ENCODE results near the gene WAPL.

The WAPL gene

DNA sequence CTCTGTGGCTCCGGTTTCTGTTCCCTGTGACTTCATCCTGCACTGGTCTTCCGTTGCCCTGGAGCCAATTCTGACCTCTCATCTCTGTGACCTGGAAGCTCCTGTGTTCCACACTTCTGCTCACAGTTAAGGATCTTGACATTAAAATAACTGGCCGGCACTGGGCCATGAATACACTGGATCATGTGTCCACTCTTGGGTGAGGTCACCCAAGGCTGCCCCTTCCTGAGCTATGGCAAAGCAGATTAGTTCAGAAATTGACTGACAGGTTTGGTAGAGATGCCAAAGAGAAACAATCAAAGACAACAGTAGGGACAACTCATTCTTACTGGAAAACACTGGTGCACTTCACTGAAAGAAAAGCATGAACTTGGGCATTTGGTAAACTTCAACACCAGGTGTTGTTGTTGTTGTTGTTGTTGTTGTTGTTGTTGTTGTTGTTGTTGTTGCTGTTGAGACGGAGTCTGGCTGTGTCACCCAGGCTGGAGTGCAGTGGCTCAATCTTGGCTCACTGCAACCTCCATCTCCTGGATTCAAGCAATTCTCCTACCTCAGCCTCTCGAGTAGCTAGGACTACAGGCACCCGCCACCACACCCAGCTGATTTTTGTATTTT is 118.3 kb downstream of the WAPL start:
- H3K36me3 ChIP-seq (replicated peaks; ENCODE audit: insufficient read depth, low read length) = no peaks in the 10 kb centered on the region
- no peaks in the 10 kb centered on the region for H4K20me1 ChIP-seq (ENCODE audit: insufficient read depth, low read length)
- TF ChIP-seq, protein P1, sequence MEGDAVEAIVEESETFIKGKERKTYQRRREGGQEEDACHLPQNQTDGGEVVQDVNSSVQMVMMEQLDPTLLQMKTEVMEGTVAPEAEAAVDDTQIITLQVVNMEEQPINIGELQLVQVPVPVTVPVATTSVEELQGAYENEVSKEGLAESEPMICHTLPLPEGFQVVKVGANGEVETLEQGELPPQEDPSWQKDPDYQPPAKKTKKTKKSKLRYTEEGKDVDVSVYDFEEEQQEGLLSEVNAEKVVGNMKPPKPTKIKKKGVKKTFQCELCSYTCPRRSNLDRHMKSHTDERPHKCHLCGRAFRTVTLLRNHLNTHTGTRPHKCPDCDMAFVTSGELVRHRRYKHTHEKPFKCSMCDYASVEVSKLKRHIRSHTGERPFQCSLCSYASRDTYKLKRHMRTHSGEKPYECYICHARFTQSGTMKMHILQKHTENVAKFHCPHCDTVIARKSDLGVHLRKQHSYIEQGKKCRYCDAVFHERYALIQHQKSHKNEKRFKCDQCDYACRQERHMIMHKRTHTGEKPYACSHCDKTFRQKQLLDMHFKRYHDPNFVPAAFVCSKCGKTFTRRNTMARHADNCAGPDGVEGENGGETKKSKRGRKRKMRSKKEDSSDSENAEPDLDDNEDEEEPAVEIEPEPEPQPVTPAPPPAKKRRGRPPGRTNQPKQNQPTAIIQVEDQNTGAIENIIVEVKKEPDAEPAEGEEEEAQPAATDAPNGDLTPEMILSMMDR (IDR thresholded peaks at IDR 0.05; ENCODE audit: low read length) = no peak
- TF ChIP-seq EZH2 (optimal IDR thresholded peaks at IDR 0.05; ENCODE audit: low read depth, low read length) (no peak), EZH2phosphoT487 (IDR thresholded peaks at IDR 0.05; ENCODE audit: low read length) (no peak)
- no peaks in the 10 kb centered on the region for H3K27me3 ChIP-seq (replicated peaks; ENCODE audit: insufficient read depth, low read length)
- no peak overlapping the region for H3K4me3 ChIP-seq (ENCODE audit: low read length)
- peaks cover 4% of the 10 kb centered on the region; the same call in 1 of the 2 replicates for H3K4me1 ChIP-seq (ENCODE audit: low read length)
- no peak overlapping the region for H3K27ac ChIP-seq (ENCODE audit: low read length)
- H3K79me2 ChIP-seq (ENCODE audit: low read length) = no peaks in the 10 kb centered on the region
- H3K9me2 ChIP-seq (replicated peaks; ENCODE audit: insufficient read depth, low read length) = no peaks in the 10 kb centered on the region
- H3K9me3 ChIP-seq (replicated peaks; ENCODE audit: insufficient read depth, low read length) = no peaks in the 10 kb centered on the region
- peaks cover 9% of the 10 kb centered on the region; the same call in 1 of the 2 replicates for H3F3A ChIP-seq (ENCODE audit: insufficient read depth, low read length)
- no peak overlapping the region for H2AFZ ChIP-seq (ENCODE audit: low read length)
- no peak overlapping the region for H3K9ac ChIP-seq (ENCODE audit: low read length)
- no peak for DNase-seq
- H3K4me2 ChIP-seq (ENCODE audit: low read depth, low read length) = no peak overlapping the region

DNA sequence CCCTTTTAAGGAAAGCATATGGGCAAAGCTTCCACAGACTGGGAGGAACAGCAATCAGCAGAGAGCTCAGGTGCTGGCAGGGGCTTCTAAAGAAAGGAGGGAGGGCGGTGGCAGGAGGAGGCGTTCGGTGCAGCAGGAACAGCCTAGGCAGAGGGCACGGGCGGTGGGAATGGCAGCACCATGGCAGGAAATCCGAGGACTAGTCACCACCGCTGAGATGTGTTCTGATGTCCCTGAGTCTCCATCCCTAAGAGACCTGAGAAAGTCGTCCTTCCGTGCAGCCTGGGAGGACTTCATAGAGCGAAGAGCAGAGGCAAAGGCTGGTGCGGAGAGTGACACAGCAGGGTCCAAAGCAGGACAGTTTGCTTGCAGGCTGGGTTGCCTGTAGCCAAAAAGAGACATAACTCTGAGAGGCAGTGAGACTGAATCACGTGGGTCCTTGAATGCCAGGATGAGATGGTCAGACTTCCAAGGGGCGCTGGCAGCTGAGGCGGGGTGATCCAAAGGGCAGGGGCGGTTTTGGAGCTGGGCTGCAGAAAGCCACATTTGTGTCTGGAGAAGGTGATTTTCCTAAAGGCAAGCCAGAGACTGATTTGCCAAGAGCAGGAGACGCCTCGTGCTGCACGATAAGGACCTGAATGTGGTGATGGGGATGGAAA is 119.2 kb downstream of the WAPL start:
- peaks cover 9% of the 10 kb centered on the region; the same call in 1 of the 2 replicates for H3F3A ChIP-seq (ENCODE audit: insufficient read depth, low read length)
- no peaks in the 10 kb centered on the region for H3K36me3 ChIP-seq (replicated peaks; ENCODE audit: insufficient read depth, low read length)
- H3K27me3 ChIP-seq (replicated peaks; ENCODE audit: insufficient read depth, low read length) = no peaks in the 10 kb centered on the region
- no peak overlapping the region for H3K4me3 ChIP-seq (ENCODE audit: low read length)
- H4K20me1 ChIP-seq (ENCODE audit: insufficient read depth, low read length) = no peaks in the 10 kb centered on the region
- TF ChIP-seq, protein P1 (IDR thresholded peaks at IDR 0.05; ENCODE audit: low read length) = no peak
- no peak for TF ChIP-seq EZH2 (optimal IDR thresholded peaks at IDR 0.05; ENCODE audit: low read depth, low read length)
- no peak for TF ChIP-seq EZH2phosphoT487 (IDR thresholded peaks at IDR 0.05; ENCODE audit: low read length)
- H3K4me1 ChIP-seq (ENCODE audit: low read length) = peaks cover 4% of the 10 kb centered on the region; the same call in 1 of the 2 replicates
- no peaks in the 10 kb centered on the region for H3K9me3 ChIP-seq (replicated peaks; ENCODE audit: insufficient read depth, low read length)
- no peak overlapping the region for H3K27ac ChIP-seq (ENCODE audit: low read length)
- H3K79me2 ChIP-seq (ENCODE audit: low read length) = no peaks in the 10 kb centered on the region
- no peaks in the 10 kb centered on the region for H3K9me2 ChIP-seq (replicated peaks; ENCODE audit: insufficient read depth, low read length)
- H3K4me2 ChIP-seq (ENCODE audit: low read depth, low read length) = no peak overlapping the region
- H3K9ac ChIP-seq (ENCODE audit: low read length) = no peak overlapping the region
- DNase-seq = no peak
- H2AFZ ChIP-seq (ENCODE audit: low read length) = no peak overlapping the region

DNA sequence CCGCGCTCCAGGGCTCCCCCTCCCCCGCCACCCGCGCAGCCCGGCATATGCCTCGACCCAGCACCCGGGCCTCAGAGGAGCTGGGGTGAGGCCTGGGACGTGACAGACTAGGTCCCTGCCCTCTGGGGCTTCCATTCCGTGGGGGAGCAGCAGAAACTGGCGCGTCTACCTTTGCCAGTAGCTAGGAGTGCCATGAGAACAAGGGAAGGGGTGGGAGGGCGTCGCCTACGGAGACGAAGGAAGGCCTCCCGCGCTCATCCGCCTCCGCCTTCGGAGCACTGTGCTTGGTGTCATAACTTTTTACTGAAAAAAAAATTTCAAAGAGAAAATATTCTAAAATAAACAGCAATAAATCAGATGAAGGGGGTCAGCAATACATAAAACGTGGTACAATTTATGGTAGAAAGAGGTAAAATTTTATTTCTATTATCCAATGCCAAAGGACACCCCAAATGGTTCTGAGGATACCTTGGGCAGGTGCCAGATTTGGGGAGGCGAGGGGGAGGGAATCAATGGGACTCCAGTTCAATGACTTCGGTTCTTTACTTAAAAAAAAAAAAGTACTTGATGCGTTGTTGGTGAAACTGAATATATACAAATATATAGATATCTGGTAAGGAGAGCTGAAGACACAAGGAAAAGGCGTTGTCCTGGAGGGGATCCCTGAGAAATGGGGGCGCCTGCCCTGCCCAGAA is 119.9 kb downstream of the WAPL start:
- peak overlapping the region; percentile 99 for H3K4me2 ChIP-seq (ENCODE audit: low read depth, low read length)
- peak overlapping the region; percentile 92 for H3K9ac ChIP-seq (ENCODE audit: low read length)
- H3K36me3 ChIP-seq (replicated peaks; ENCODE audit: insufficient read depth, low read length) = no peaks in the 10 kb centered on the region
- no peaks in the 10 kb centered on the region for H3K9me2 ChIP-seq (replicated peaks; ENCODE audit: insufficient read depth, low read length)
- no peaks in the 10 kb centered on the region for H3K79me2 ChIP-seq (ENCODE audit: low read length)
- peaks cover 4% of the 10 kb centered on the region; the same call in 1 of the 2 replicates for H3K4me1 ChIP-seq (ENCODE audit: low read length)
- TF ChIP-seq, protein P1 (IDR thresholded peaks at IDR 0.05; ENCODE audit: low read length) = no peak
- peaks cover 9% of the 10 kb centered on the region; the same call in 1 of the 2 replicates for H3F3A ChIP-seq (ENCODE audit: insufficient read depth, low read length)
- peak overlapping the region; percentile 88; the same call in 1 of the 2 replicates for H3K27ac ChIP-seq (ENCODE audit: low read length)
- DNase-seq = no peak
- H3K9me3 ChIP-seq (replicated peaks; ENCODE audit: insufficient read depth, low read length) = no peaks in the 10 kb centered on the region
- H3K27me3 ChIP-seq (replicated peaks; ENCODE audit: insufficient read depth, low read length) = no peaks in the 10 kb centered on the region
- H4K20me1 ChIP-seq (ENCODE audit: insufficient read depth, low read length) = no peaks in the 10 kb centered on the region
- peak overlapping the region; percentile 99 for H2AFZ ChIP-seq (ENCODE audit: low read length)
- H3K4me3 ChIP-seq (ENCODE audit: low read length) = peak overlapping the region; percentile 92

All from MM.1S (cell line).